Activated T-helper 1 cell treated with anti-CD3 and anti-CD28 coated beads, Interleukin-12 subunit alpha, Interleukin-12 subunit beta, Interleukin-2, Interleukin-4 antibody, amounts not matched to agents 30 ng/mL and 10 ng/mL and 1 ng/mL, durations not matched to agents 14 hours and 24 hours and 36 hours (primary cell): ENCODE measurements around the gene SVOP. TPM values are rescaled to one million over a fixed set of nuclear protein-coding genes. Genes with fewer than 3 reads are reported as not detected.

Experiments used
- DNase-seq: peaks from one replicate; pipeline ENCODE4 v3.0.0; 2021; ENCODE audit warnings: low spot score
- H3K27ac Mint-ChIP-seq: one replicate; pipeline ENCODE4 v1.8.0; 2021; ENCODE audit warnings: mild to moderate bottlenecking, mixed read lengths
- H3K27me3 Mint-ChIP-seq: one replicate; pipeline ENCODE4 v1.8.0; 2022; ENCODE audit warnings: mild to moderate bottlenecking, moderate library complexity, mixed read lengths; ENCODE audit not compliant: insufficient read depth
- H3K36me3 Mint-ChIP-seq: one replicate; pipeline ENCODE4 v1.8.0; 2021; ENCODE audit warnings: low read depth, mixed read lengths
- H3K4me1 Mint-ChIP-seq: one replicate; pipeline ENCODE4 v1.8.0; 2021; ENCODE audit warnings: low read depth, mixed read lengths
- H3K4me3 Mint-ChIP-seq: one replicate; pipeline ENCODE4 v1.8.0; 2021; ENCODE audit warnings: mild to moderate bottlenecking, moderate library complexity, mixed read lengths
- H3K9me3 Mint-ChIP-seq: one replicate; pipeline ENCODE4 v1.8.0; 2021; ENCODE audit warnings: mixed read lengths
- intact Hi-C: fragments of 100-400 bp; cut with micrococcal nuclease; formaldehyde crosslinking; loops from one replicate; pipeline ENCODE4 v1.15.1; 2024
- total RNA-seq: library from RNA; stranded (reverse); gene quantifications from 2 replicates; pipeline ENCODE4 v1.2.3, GENCODE V29; 2022

Gene SVOP
- total RNA-seq, 1 donor from 2014 or later = not detected

DNA sequence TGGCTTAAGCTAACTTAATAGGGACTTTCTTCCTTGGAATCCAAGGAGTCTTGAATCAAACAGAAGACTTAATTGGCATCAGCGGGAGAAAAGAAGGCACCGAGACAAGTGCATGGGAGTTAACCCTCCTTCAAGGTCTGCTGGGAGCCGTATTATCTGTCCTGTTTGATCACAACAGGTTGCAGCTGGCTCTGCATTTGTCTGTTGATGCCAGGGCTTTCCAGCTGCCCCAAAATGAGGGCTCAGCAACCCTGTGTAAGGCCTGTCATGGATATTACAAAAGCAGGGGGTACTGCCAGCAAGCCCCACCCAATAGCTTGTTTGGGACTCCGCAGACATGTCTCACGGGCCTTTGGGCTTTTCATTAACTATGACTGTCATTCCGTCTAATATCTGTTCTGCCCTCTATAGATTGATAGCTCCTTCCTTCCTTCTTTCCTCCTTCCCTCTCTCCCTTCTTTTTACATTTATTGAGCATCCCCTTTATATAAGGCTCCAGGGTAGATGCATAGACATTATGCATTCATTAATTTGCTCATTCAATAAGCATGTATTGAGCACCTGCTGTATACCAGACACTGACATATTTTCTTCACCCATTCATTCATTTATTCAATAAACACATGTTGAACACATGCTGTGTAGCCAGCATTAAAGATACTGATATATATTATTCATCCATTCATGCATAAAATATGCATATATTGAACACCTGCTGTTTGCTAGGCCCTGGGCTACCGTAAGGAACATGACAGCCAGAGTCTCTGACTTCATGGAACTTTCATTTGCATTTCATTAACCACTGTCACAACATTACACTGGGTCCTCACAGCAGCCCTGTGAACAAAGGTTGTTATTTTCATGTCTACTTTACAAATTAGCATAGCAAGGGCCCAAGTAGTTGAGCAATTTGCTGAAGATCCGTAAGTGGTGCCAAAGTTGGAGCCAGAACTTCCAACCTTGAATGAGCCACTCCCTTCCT is 56.2 kb downstream of the SVOP start:
- H3K27ac Mint-ChIP-seq = no peak overlapping the region
- DNase-seq = no peak
- no peak overlapping the region for H3K4me3 Mint-ChIP-seq
- no peaks in the 10 kb centered on the region for H3K36me3 Mint-ChIP-seq
- H3K9me3 Mint-ChIP-seq = no peaks in the 10 kb centered on the region
- intact Hi-C loops = no loop called here
- peaks cover 2% of the 10 kb centered on the region for H3K27me3 Mint-ChIP-seq
- no peaks in the 10 kb centered on the region for H3K4me1 Mint-ChIP-seq

DNA sequence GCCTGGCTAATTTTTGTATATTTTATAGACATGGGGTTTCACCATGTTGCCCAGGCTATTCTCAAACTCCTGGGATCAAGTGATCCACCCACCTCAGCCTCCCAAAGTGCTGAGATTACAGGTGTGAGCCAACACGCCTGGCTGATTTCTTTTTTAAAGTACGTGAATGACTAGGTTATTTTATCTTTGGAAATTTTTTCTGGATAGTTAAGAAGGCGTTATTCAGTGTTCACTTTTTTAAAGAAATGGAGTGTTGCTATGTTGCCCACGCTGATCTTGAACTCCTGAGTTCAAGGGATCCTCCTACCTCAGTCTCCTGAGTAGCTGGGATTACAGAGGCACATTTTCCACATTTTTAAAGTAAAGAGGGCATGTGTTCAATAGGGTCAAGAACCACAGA is 58.6 kb downstream of the SVOP start:
- Mint-ChIP-seq H3K27ac (no peak overlapping the region), H3K4me1 (no peaks in the 10 kb centered on the region), H3K27me3 (peaks cover under 1% of the 10 kb centered on the region), H3K36me3 (no peaks in the 10 kb centered on the region), H3K4me3 (no peak overlapping the region), H3K9me3 (no peaks in the 10 kb centered on the region)
- intact Hi-C loops = no loop called here
- no peak for DNase-seq

DNA sequence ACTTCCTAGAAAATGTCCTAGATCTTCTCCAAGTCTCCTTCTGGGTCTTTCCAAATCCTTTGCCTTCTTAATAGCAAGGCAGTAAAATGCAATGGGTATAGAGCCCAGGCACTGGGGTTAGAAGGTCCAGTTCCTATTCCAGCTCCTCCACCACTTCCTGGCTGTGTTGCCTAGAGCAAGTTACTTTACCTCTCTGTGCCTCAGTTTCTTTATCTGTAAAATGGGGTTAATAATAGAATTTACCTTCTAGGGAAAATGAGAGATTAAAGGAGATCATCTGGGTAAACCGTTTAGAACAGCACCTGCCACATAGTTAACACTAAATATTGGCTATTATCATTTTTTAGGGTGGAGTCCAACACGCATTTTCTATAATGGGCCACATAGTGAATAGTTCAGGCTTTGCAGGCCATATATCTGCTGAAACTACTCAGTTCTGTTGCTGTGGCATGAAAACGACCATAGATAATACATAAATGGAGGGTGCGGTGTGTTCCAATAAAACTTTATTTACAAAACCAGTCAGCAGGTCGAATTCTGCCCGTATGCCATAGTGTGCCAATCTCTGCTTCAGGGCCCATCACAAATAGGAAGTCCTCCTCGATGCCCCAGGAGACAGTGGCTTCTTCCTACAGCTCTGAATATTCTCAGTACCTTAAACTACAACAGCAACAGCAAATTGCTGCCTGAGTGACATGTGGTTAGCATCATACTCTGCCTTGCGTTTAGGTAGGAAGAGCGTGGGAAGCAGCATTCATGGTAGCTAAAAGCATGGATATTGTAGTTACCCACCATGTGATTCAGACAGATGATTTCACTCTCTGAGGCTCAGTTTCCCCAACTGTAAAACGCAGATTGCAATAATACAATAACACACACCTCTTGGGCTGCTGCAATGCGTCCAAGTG is 60.9 kb downstream of the SVOP start:
- Mint-ChIP-seq H3K36me3 (no peaks in the 10 kb centered on the region), H3K27me3 (peaks cover 4% of the 10 kb centered on the region), H3K27ac (no peak overlapping the region), H3K9me3 (no peaks in the 10 kb centered on the region), H3K4me1 (no peaks in the 10 kb centered on the region), H3K4me3 (no peak overlapping the region)
- no peak for DNase-seq
- intact Hi-C loops = no loop called here

DNA sequence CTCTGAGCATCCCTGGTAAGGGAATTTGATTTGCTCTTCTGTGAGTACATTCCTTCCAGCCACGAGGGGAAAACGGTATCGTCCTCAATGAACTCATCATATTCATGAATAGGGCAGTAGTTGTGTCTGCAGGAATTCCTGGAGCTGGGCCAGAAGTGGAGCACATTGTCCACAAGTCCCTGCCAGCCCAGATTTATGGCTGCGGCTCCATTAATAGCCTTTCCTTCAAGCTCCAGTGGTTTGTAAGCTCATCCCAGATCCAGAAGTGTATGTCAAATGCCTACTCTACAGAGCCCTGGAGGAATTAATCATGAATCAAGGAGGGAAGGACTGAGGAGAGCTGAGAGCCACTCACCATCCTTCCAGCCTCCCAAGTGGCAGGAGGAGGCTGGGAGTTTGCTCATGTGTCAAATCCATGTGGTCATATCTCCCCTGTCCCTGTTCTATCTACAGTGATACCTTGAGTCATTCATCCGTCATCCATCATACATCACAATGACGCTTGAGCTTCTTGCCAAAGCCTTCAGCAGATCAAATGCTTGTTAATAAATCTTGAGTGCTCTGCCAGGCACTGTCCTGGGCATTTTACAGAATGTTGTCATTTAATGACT is 65.5 kb downstream of the SVOP start:
- DNase-seq = no peak
- H3K9me3 Mint-ChIP-seq = no peaks in the 10 kb centered on the region
- H3K4me1 Mint-ChIP-seq = peaks cover 7% of the 10 kb centered on the region
- H3K36me3 Mint-ChIP-seq = no peaks in the 10 kb centered on the region
- H3K4me3 Mint-ChIP-seq = no peak overlapping the region
- H3K27me3 Mint-ChIP-seq = peaks cover 7% of the 10 kb centered on the region
- no peak overlapping the region for H3K27ac Mint-ChIP-seq
- intact Hi-C loops = no loop called here

DNA sequence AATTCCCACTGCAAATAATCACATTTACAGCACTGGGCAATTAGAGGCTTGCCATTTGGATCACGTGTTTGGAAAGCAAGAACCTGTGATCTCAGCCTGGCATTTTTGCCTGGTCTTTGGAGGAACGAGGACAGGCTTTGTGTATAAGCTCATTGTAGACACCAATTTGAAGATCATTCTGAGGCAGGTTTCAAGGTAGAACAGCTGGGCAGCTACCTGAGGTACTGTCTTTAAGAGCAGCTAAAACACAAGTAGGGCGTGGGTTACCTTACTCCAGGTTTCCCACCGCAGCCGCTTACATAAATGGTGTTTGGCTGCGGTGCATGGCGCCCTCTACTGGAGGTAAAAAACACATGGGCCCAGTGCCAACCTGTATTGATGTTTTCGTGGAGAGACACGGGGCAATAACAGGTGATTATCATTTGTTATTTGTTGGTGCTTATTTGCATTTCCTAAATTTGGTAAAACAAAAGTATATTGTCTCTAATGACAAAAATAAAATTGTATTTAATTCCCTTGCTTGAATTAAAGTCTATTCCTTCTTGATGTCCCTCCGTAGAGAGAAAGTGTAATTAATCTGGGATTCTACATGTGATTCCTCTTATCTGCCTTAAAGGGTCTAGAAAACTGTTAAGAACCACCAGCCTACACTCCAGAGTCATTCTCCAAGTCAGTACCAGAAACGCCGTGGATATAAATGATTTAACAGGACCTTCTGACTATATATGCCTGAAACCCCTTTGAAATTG is 69.7 kb downstream of the SVOP start:
- peaks cover 9% of the 10 kb centered on the region for H3K9me3 Mint-ChIP-seq
- H3K27ac Mint-ChIP-seq = no peak overlapping the region
- no peak overlapping the region for H3K4me3 Mint-ChIP-seq
- H3K27me3 Mint-ChIP-seq = peaks cover 17% of the 10 kb centered on the region
- intact Hi-C loops = loop anchor here (1.0 to 5.0 kb wide), 6 partner anchors 67 to 334 kb away; partner anchors contain the start of genes ALKBH2 and CORO1C
- DNase-seq = peak; percentile 50
- no peaks in the 10 kb centered on the region for H3K36me3 Mint-ChIP-seq
- peaks cover 7% of the 10 kb centered on the region for H3K4me1 Mint-ChIP-seq

DNA sequence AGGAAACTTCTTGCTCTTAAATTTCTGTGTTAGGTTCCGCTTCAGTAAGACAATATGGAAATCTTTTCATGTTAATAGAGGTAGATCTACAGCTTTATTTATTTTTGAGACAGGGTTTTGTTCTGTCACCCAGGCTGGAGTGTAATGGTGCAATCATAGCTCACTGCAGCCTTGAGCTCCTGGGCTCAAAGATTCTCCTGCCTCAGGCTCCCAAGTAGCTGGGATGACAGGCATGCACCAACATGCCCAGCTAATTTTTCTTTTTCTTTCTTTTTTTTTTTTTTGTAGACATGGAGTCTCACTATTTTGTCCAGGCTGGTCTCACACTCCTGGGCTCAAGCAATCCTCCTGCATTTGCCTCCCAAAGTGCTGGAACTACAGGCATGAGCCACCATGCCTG is 70.9 kb downstream of the SVOP start:
- H3K4me3 Mint-ChIP-seq = no peak overlapping the region
- intact Hi-C loops = loop anchor here (5.0 kb wide), 1 partner anchor 218 kb away; the partner anchor contains the start of gene CORO1C
- no peaks in the 10 kb centered on the region for H3K36me3 Mint-ChIP-seq
- peaks cover 13% of the 10 kb centered on the region for H3K27me3 Mint-ChIP-seq
- no peak overlapping the region for H3K27ac Mint-ChIP-seq
- peaks cover 7% of the 10 kb centered on the region for H3K4me1 Mint-ChIP-seq
- peaks cover 9% of the 10 kb centered on the region for H3K9me3 Mint-ChIP-seq
- no peak for DNase-seq

DNA sequence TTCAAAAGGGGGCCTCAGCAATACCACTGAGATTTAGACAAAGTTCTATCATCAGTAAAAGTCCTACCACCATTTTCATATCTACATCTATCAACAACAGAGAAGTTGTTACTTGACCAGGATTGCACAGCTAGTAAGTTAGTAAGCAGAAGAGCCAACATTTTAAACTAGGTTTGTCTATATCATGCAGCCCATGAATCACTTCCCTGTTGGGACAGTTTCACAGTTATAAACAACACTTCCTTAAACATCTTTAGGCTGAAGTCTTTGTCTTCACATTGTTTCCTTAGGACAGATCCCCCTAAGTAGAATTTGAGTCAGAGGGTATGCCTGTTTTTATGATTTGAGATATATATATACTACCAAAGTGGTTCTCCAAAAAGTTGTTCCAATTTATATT is 72.5 kb downstream of the SVOP start:
- Mint-ChIP-seq H3K9me3 (peaks cover 9% of the 10 kb centered on the region), H3K4me1 (peaks cover 7% of the 10 kb centered on the region), H3K4me3 (no peak overlapping the region), H3K27ac (no peak overlapping the region), H3K27me3 (peaks cover 13% of the 10 kb centered on the region), H3K36me3 (no peaks in the 10 kb centered on the region)
- DNase-seq = no peak
- intact Hi-C loops = no loop called here

DNA sequence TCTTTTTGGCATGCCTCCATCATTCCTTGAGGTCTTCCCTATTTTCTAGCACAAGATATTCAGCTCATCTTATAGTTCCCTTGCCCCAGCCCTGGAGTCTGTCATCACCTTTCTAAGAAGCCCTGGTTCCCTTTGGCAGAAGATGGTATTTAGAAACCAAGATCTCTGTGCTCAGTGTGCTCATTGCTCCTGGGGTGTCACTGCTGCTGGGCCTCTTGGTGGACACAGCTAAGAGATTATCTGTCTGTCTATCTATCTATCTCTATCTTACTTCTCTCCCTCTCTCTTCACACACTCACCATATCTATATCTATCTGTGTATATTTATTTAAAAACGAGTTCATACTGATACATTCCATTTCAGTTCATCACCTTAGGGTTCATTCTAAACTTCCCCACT is 73.8 kb downstream of the SVOP start:
- H3K36me3 Mint-ChIP-seq = no peaks in the 10 kb centered on the region
- no peak overlapping the region for H3K27ac Mint-ChIP-seq
- peaks cover 13% of the 10 kb centered on the region for H3K27me3 Mint-ChIP-seq
- H3K4me3 Mint-ChIP-seq = no peak overlapping the region
- peaks cover 7% of the 10 kb centered on the region for H3K4me1 Mint-ChIP-seq
- H3K9me3 Mint-ChIP-seq = peaks cover 9% of the 10 kb centered on the region
- intact Hi-C loops = no loop called here
- DNase-seq = no peak

DNA sequence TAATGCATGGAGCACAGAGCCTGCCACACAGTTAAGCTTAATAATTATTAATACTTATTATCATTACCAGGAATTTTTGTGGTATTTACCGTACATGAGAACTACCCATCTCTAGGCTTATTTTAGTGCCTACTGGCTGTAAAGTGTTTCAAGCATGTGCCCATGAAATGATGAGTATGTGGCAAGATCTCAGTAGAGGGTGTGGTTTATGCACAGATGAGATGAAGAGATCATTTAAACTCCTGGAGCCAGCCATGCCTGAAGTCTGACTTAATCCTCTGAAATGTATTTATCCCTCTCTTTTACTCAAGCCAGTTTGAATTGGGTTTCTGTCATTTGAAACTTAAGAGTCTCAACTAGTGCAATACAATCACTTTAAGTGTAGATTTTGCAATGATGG is 80.7 kb downstream of the SVOP start:
- Mint-ChIP-seq H3K27me3 (peaks cover 3% of the 10 kb centered on the region), H3K36me3 (no peaks in the 10 kb centered on the region), H3K4me1 (no peaks in the 10 kb centered on the region), H3K9me3 (no peaks in the 10 kb centered on the region), H3K27ac (no peak overlapping the region), H3K4me3 (no peak overlapping the region)
- intact Hi-C loops = no loop called here
- no peak for DNase-seq

DNA sequence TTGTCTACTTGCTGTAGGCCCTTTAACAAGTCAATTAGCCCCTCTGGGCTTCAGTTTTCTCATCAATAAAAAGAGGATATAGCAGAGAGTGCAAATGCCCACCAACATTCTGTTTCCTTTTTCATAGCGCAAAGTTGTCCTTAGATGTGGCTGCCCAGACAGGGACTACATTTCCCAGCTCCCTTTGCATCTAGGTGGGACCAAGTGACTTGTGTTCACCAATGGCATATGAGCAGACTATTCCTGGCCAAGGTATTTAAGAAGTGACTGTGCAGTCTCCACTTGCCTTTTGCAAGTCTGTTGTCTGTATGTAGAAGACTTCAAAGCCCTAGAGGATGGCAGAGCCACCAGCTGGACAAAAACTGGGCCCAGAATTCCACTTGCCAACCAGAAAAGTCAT is 81.3 kb downstream of the SVOP start:
- Mint-ChIP-seq H3K36me3 (no peaks in the 10 kb centered on the region), H3K4me3 (no peak overlapping the region), H3K27me3 (peaks cover 3% of the 10 kb centered on the region), H3K27ac (no peak overlapping the region), H3K9me3 (no peaks in the 10 kb centered on the region), H3K4me1 (no peaks in the 10 kb centered on the region)
- intact Hi-C loops = no loop called here
- DNase-seq = no peak

DNA sequence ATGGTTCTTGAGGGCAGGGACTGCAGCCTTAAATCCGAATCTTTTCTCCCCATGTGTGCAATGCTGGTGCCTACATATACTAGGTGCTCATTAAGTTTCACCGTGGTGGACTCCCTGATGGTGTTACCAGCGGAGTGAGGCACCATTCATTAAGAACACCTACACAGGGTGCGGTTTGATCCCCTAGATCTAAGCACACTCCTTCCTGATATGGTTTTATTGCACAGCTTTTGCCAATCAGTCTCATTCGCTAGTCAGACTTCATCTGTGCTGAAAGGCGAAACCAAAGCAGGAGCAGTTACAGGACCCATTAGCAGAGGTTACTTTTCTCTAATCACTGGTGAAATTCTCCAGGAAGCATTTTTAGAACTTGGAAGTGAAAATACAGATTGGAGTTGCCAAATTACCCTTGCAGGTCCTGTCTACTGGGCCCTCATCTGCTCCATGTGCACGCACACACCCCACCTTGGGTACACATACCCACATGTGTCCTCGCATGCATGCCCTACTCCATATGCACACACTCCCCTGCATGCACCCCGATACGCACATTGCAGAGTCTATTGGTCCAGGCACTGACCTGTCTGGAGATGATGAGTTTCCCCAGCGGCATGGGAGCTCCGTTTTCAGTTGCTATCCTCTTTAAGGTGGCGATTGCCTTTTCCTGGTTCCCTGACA is 82.5 kb downstream of the SVOP start:
- no peak overlapping the region for H3K4me3 Mint-ChIP-seq
- no peak for DNase-seq
- H3K9me3 Mint-ChIP-seq = no peaks in the 10 kb centered on the region
- intact Hi-C loops = no loop called here
- no peaks in the 10 kb centered on the region for H3K4me1 Mint-ChIP-seq
- no peaks in the 10 kb centered on the region for H3K36me3 Mint-ChIP-seq
- H3K27me3 Mint-ChIP-seq = peaks cover 3% of the 10 kb centered on the region
- H3K27ac Mint-ChIP-seq = no peak overlapping the region
